T-helper 17 cell (primary cell): ENCODE measurements around the gene CBX7. TPM values are rescaled to one million over a fixed set of nuclear protein-coding genes. Genes with fewer than 3 reads are reported as not detected.

ENCODE experiments used
- ATAC-seq: fragments of 150-1000 bp; cut with Tn5 transposase; 2 replicates; pipeline ENCODE4 v1.10.0; 2021; ENCODE audit warnings: mild to moderate bottlenecking, moderate library complexity
- DNase-seq, 3 donors: peaks; one replicate each; pipeline versions ENCODE4 v3.0.0 to v3.0.0-alpha.2; 2020 to 2021
- H3K9me3 ChIP-seq: one replicate; pipeline ENCODE4 v1.7.0; 2013; ENCODE audit warnings: low read length, mild to moderate bottlenecking; ENCODE audit not compliant: control insufficient read depth, poor library complexity, severe bottlenecking
- H3K27ac Mint-ChIP-seq: one replicate; pipeline ENCODE4 v1.8.0; 2022; ENCODE audit warnings: mild to moderate bottlenecking, moderate library complexity, mixed read lengths
- H3K27me3 Mint-ChIP-seq: one replicate; pipeline ENCODE4 v1.8.0; 2022; ENCODE audit warnings: mixed read lengths
- H3K36me3 Mint-ChIP-seq: one replicate; pipeline ENCODE4 v1.8.0; 2022; ENCODE audit warnings: low read depth, mixed read lengths
- H3K4me1 Mint-ChIP-seq: one replicate; pipeline ENCODE4 v1.8.0; 2022; ENCODE audit warnings: mild to moderate bottlenecking, mixed read lengths
- H3K4me3 Mint-ChIP-seq: one replicate; pipeline ENCODE4 v1.8.0; 2022; ENCODE audit warnings: mild to moderate bottlenecking, moderate library complexity, mixed read lengths
- total RNA-seq, 4 donors: library from RNA in 2 of 4; stranded (reverse) in 2 of 4; gene quantifications; one replicate each; pipeline ENCODE4 v1.2.3 and lab custom pipeline; 2022 to 2026

CBX7 gene
- total RNA-seq, 2 donors from 2014 or later: 73.9 to 87.9 TPM

DNA sequence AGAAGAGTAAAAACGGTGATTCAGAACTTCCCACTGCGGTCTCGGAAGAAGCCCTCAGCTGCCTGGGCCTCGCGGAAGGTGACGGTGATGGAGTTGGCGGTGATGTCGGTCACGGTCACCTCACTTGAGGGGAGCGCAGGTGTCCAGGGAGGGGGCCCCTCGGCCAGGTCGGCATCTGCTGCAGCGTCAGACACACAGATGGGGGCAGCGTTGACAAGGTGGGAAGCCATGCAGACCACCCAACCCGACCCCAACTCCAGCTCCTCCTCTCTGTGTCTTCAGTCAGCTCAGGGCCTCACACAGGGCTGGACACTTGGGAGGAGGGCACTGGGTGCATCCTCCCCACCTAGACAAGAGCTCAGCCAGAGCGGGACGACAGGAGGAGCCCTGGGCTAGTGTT lies 18.6 kb downstream of the CBX7 start:
- no peak overlapping the region for H3K27ac Mint-ChIP-seq
- H3K4me3 Mint-ChIP-seq: no peak overlapping the region
- peaks cover 6% of the 10 kb centered on the region for H3K4me1 Mint-ChIP-seq
- DNase-seq: no peak
- no peaks in the 10 kb centered on the region for H3K27me3 Mint-ChIP-seq
- no peak for ATAC-seq
- no peaks in the 10 kb centered on the region for H3K9me3 ChIP-seq
- H3K36me3 Mint-ChIP-seq: peaks cover 2% of the 10 kb centered on the region

DNA sequence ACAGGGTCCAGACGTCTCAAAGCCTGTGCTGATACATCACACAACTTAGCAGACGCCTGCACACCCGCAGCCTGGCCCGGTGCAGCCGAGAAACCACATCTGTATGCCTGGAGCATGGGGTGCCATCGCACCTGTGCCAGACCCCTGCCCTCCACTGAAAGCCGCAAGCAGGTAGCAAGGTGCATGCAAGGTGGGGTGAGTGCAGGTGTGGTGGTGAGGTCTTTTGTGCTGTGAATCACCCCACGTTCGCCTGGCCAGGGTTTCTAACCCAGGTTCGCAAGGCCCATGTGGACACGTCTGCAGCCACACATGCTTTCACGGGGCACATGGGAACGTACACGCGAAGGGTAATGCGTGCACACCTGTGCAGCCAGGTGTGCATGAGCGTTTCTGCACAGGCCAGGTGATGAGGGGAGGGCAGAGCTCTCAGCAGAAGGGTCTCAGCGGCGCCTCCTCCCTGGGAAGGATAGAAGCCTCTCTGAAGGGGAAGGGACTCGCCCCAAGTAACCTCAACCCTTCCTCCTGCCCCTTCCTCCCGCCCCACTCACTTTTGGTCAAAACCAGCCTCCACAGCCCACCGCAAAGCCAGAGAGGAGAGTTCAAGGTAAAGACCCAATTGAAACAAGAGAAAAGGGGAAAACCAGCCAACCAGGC lies 19.5 kb downstream of the CBX7 start:
- DNase-seq (no peak), ATAC-seq (no peak)
- H3K4me3 Mint-ChIP-seq: peak overlapping the region; percentile 41
- H3K36me3 Mint-ChIP-seq: peaks cover 2% of the 10 kb centered on the region
- H3K9me3 ChIP-seq: no peaks in the 10 kb centered on the region
- peaks cover 6% of the 10 kb centered on the region for H3K4me1 Mint-ChIP-seq
- no peak overlapping the region for H3K27ac Mint-ChIP-seq
- no peaks in the 10 kb centered on the region for H3K27me3 Mint-ChIP-seq

DNA sequence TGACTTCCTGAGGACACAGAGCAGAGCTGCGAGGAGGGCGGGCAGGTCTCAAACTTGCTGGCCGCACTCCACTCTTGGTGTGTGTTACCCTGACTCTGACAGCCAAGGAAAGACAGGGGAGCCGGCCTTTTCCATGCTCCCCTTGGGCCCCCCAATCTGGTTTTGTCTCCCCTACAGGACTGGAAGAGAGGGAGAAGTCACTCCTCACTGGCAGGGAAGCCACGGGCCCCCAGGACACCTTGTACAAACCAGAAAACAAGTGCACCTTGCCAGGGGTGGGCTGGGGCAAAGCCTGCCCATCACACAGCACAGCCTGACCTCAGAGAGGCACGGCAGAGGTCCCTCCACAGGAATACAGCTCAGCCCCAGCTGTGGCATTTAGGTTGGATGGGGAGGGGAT lies 20.2 kb downstream of the CBX7 start:
- Mint-ChIP-seq H3K4me3 (peak overlapping the region; percentile 41), H3K27ac (no peak overlapping the region), H3K36me3 (peaks cover 2% of the 10 kb centered on the region), H3K27me3 (no peaks in the 10 kb centered on the region), H3K4me1 (peaks cover 6% of the 10 kb centered on the region)
- no peaks in the 10 kb centered on the region for H3K9me3 ChIP-seq
- no peak for ATAC-seq
- DNase-seq: no peak

DNA sequence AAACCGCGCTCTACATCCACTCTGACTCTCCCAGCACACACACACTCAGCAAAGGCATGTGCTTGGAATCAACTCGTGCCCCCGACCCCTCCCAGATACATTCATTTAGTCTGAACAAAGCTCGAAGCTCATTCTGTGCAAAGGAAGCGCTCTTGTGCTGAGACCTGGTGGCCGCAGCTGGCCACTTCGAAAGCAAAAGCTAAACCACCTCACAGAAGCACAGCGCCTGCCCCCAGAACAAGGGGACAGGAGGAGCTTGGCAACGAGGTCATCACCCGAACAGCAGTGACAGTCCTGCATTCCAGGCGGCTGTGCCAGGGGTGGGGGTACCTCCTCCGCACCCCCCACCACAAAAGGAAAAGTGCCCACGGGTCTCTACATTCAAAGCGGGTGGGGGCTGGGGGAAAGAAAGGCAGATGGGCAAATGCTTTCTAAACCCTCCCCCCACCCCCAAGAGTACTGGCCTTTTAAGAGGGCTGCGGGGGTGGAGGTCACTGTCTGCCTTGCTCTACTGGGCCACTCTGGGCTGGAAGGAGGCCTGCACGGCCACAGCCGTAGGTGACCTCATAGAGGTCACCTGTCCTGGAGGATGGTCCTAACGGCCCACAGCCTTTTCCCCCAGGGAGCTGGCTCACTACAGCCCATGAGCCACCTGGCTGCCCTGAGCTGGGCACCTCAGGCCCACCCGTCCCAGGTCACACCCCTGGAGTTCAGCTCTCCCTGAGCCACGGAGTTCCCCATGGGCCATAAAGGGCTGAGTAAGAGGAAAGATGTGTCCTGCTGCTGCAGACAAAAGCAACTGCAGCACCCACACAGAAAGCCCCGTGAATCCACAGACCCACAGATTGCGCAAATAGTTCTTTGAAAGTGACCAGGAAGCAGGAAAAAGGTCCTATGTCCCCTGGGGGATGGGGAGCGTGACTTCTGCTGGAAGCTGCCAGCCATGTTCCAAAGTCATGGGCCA lies 21.3 kb downstream of the CBX7 start:
- no peak for DNase-seq
- H3K9me3 ChIP-seq: no peaks in the 10 kb centered on the region
- H3K36me3 Mint-ChIP-seq: peaks cover 2% of the 10 kb centered on the region
- H3K4me3 Mint-ChIP-seq: no peak overlapping the region
- ATAC-seq: no peak
- H3K4me1 Mint-ChIP-seq: peaks cover 6% of the 10 kb centered on the region
- H3K27ac Mint-ChIP-seq: peak overlapping the region; percentile 27
- H3K27me3 Mint-ChIP-seq: no peaks in the 10 kb centered on the region

DNA sequence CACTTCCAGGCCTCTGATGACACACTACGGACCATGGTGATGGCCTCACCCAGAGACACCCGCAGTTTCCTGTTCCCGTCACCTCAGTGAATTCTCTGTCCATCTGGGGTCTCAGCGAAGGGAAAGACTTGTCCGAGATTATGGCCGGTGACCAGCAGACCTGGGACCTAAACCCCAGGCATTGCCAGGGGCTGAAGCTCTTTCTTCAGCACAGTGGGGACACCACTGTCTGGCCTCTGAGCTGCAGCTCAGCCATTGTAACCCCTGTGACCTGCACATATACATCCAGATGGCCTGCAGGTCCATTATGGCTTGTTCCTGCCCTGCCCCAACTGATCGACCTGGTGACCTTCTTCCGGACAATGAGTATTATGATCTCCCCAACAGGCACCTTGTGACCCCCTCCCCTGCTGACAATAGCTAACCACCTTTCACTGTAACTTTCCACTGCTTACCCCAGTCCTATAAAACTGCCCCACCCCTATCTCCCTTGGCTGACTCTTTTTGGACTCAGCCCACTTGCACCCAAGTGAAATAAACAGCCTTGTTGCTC lies 22.3 kb downstream of the CBX7 start:
- ATAC-seq: no peak
- Mint-ChIP-seq H3K4me1 (peaks cover 6% of the 10 kb centered on the region), H3K27me3 (no peaks in the 10 kb centered on the region), H3K27ac (peak overlapping the region; percentile 21), H3K36me3 (peaks cover 2% of the 10 kb centered on the region), H3K4me3 (no peak overlapping the region)
- no peak for DNase-seq
- no peaks in the 10 kb centered on the region for H3K9me3 ChIP-seq

DNA sequence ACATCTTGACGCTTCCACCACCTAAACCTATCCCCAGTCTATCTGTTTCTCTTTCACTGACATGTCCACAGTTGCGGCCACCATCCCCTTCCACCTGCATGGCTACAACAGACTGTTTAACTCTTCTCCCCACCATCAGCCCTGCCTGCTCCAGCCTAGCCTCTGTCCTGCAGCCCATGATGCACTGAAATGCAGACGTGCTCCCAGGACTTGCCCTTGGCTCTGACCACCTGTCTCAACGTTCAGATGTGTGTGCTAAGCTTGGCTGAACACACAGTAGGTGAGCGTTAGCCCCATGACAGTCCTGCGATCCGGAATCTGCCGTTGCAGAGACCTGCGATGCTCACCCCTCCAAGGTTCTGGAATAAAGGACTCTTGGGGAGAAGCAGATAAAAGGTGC lies 22.7 kb downstream of the CBX7 start:
- H3K9me3 ChIP-seq: no peaks in the 10 kb centered on the region
- Mint-ChIP-seq H3K4me3 (no peak overlapping the region), H3K4me1 (peaks cover 6% of the 10 kb centered on the region), H3K27ac (no peak overlapping the region), H3K36me3 (peaks cover 2% of the 10 kb centered on the region), H3K27me3 (no peaks in the 10 kb centered on the region)
- ATAC-seq (no peak), DNase-seq (no peak)

DNA sequence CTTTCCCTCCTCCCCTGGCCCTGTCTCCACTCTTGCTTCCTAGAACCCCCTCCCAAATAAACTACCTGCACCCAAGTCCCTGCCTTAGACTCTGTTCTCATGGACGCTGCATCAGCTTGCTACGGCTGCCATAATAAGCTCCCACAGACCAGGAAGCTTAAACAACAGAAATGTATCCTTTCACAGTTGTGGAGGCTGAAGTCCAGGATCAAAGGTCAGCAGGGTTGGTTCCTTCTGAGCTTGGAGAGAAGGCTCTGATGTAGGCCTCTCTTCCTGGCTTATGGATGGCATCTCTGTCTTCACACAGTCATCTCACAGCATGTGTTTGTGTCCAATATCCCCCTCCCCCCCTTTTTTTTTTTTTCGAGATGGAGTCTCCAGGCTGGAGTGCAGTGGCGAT lies 23.4 kb downstream of the CBX7 start:
- no peak for DNase-seq
- no peaks in the 10 kb centered on the region for H3K9me3 ChIP-seq
- ATAC-seq: no peak
- no peak overlapping the region for H3K27ac Mint-ChIP-seq
- no peaks in the 10 kb centered on the region for H3K27me3 Mint-ChIP-seq
- H3K4me3 Mint-ChIP-seq: no peak overlapping the region
- H3K4me1 Mint-ChIP-seq: peaks cover 6% of the 10 kb centered on the region
- peaks cover 2% of the 10 kb centered on the region for H3K36me3 Mint-ChIP-seq

DNA sequence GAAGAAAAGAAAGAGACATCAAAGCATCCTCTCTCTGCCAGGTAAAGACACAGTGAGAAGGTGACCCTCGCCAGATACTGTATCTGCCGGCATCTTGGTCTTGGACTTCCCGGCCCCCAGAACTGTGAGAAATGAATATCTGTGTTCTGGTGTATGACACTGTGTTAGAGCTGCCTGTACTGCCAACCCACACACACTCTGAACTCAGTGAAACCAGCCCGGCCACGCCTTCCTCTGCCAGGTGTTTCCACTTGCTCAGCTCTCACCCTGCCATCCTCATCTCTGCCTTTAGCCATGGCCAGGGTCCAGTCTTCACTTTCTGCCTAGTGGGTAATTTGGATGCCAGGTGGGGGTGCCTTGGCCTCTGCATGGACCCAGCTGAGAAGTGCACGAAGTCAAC lies 24.0 kb downstream of the CBX7 start:
- no peak for DNase-seq
- Mint-ChIP-seq H3K4me3 (no peak overlapping the region), H3K27me3 (no peaks in the 10 kb centered on the region), H3K27ac (no peak overlapping the region), H3K4me1 (peaks cover 6% of the 10 kb centered on the region), H3K36me3 (peaks cover 2% of the 10 kb centered on the region)
- H3K9me3 ChIP-seq: no peaks in the 10 kb centered on the region
- ATAC-seq: no peak

DNA sequence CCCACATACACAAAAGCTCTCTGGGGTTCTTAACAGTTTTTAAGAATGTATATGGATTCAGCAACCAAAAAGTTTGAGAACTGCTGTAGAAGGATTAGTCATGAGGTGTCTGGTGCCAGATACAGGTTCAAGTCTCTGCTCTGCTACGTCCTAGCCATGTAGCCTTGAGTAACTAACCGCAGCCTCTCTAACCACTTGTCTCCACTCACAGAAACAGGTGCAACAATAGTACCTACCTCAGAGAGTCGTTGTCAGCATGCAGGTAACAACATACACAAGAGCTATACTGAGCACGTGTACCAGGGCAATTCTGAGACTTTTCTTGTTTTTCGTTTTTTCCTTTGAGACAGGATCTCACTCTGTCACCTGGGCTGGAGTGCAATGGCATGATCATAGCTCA lies 26.9 kb downstream of the CBX7 start:
- Mint-ChIP-seq H3K4me1 (peaks cover 16% of the 10 kb centered on the region), H3K27me3 (no peaks in the 10 kb centered on the region), H3K4me3 (no peak overlapping the region), H3K36me3 (peaks cover 2% of the 10 kb centered on the region), H3K27ac (no peak overlapping the region)
- DNase-seq (no peak), ATAC-seq (no peak)
- H3K9me3 ChIP-seq: no peaks in the 10 kb centered on the region

DNA sequence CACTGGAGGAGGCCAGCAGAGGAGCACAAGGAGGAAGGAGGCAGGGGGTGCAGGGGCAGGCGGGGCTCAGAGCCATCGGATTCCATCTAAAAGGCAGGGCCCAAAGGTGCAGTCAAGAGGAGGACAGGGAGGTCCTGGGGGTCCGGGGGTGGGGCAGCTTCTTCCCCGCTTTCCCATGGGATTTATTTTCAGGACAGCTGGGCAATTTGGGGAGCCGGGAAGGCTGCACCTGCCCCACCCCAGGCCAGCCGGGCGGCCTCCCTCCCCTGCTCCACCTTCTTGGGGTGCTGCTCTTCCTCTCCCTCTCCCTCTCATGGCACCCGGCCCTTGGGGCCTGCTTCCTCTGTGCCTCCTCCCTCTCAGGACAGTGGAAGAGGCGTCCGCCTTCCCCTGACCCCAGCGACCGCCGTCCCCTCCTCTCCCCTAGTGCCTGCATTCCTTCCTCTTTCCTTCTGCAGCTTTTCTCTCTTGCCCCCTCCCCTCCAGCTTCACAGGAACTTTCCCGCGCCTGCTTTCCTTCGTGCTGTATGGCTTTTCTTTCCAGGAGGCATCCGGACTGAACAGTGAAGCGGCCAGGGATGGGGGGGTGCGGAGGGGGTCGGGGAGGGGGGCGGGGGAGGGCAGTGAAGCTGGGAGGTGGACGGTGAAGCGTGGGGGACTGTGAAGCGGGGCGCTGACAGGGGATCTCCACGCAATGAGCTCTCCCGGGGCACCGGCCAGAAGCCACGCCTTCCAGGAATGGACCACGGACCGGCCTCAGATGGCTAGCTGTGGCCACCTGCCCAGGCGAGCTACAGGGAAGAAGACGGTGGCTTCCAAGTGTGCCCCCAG lies 28.5 kb downstream of the CBX7 start:
- no peak for DNase-seq
- Mint-ChIP-seq H3K4me3 (no peak overlapping the region), H3K36me3 (no peaks in the 10 kb centered on the region), H3K4me1 (peaks cover 10% of the 10 kb centered on the region), H3K27me3 (no peaks in the 10 kb centered on the region), H3K27ac (no peak overlapping the region)
- no peak for ATAC-seq
- no peaks in the 10 kb centered on the region for H3K9me3 ChIP-seq

DNA sequence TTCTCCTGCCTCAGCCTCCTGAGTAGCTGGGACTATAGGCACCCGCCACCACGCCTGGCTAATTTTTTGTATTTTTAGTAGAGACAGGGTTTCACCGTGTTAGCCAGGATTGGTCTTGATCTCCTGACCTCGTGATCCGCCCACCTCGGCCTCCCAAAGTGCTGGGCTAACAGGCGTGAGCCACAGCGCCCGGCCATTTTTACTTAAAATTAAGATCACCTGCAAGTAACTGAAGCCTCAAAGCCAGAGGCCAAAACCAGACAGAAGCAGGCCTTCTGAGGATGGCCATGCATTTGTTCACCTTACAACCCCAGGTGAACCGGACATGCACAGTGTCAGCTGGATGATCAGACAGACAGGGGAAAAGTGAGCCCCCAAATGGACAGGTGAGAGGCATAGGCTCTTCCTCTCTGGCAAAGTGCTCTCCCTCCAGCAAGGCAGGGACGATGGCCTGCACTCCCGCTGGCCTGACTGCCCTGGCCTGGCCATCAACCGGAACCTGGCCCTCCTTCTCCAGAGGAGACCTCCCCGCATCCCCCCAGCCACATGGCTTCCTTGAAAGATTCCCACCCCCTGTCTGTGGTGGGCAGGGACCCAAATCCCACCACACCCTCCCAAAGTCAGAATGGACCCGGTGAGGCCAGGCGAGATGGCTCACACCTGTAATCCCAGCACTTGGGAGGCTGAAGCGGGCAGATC lies 29.6 kb downstream of the CBX7 start:
- no peak overlapping the region for H3K27ac Mint-ChIP-seq
- DNase-seq: no peak
- peaks cover 12% of the 10 kb centered on the region for H3K4me1 Mint-ChIP-seq
- H3K4me3 Mint-ChIP-seq: no peak overlapping the region
- H3K27me3 Mint-ChIP-seq: no peaks in the 10 kb centered on the region
- no peaks in the 10 kb centered on the region for H3K9me3 ChIP-seq
- ATAC-seq: no peak
- no peaks in the 10 kb centered on the region for H3K36me3 Mint-ChIP-seq

DNA sequence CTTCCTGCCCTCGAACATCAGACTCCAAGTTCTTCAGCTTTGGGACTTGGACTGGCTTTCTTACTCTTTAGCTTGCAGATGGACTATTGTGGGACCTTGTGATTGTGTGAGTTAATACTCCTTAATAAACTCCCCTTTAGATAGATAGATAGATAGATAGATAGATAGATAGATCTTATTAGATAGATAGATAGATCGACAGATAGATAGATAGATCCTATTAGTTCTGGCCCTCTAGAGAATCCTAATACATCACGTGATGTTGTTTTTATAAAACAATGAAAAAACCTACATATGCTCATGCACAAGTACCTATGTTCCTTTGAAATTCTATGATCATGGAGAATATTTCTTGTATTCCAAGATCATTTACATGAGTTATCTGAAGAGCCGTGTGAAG lies 31.5 kb downstream of the CBX7 start:
- ATAC-seq: no peak
- peaks cover 21% of the 10 kb centered on the region for H3K4me1 Mint-ChIP-seq
- no peak for DNase-seq
- no peak overlapping the region for H3K4me3 Mint-ChIP-seq
- H3K9me3 ChIP-seq: no peaks in the 10 kb centered on the region
- no peaks in the 10 kb centered on the region for H3K27me3 Mint-ChIP-seq
- no peaks in the 10 kb centered on the region for H3K36me3 Mint-ChIP-seq
- H3K27ac Mint-ChIP-seq: peak overlapping the region; percentile 65
